Subcutaneous adipose tissue (tissue), 4 donors: ENCODE measurements around the gene UBB. TPM values are rescaled to one million over a fixed set of nuclear protein-coding genes. Genes with fewer than 3 reads are reported as not detected.

Experiments used
- total RNA-seq, 4 donors: library from RNA; depleted of rRNA; stranded (reverse); fragments of >200 nt; gene quantifications; one replicate each; pipeline ENCODE4 v1.1.0, GENCODE V29; 2016
- TF ChIP-seq, protein P1 (sequence below): fragments of 450-650 bp; IDR thresholded peaks from one replicate; pipeline ENCODE4 v1.5.1; 2016; ENCODE audit warnings: low read depth, mild to moderate bottlenecking, control low read depth, antibody characterized with exemption, moderate library complexity

UBB gene
- total RNA-seq, 4 donors from 2014 or later, result 631 to 867 (median 703) TPM

DNA sequence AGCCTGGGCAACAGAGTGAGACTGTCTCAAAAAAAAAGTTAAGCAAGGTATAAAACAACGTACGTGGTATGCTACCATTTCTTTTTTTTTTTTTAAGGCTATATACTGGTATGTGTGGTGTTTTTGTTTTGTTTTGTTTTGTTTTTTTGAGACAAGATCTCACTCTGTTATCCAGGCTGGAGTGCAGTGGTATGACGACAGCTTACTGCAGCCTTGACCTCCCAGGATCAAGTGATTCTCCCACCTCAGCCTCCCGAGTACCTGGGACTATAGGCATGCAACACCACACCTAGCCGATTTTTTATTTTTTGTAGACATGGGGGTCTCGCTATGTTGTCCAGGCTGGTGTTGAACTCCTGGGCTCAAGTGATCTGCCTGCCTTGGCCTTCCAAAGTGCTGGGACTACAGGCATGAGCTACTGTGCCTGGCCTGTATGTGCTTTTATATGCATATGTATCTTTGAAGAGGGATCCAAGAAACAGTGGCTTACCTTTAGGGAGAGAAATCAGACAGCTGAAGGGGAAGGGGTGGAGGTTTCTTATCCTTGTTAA is 34.1 kb upstream of the UBB start:
- TF ChIP-seq, protein P1, sequence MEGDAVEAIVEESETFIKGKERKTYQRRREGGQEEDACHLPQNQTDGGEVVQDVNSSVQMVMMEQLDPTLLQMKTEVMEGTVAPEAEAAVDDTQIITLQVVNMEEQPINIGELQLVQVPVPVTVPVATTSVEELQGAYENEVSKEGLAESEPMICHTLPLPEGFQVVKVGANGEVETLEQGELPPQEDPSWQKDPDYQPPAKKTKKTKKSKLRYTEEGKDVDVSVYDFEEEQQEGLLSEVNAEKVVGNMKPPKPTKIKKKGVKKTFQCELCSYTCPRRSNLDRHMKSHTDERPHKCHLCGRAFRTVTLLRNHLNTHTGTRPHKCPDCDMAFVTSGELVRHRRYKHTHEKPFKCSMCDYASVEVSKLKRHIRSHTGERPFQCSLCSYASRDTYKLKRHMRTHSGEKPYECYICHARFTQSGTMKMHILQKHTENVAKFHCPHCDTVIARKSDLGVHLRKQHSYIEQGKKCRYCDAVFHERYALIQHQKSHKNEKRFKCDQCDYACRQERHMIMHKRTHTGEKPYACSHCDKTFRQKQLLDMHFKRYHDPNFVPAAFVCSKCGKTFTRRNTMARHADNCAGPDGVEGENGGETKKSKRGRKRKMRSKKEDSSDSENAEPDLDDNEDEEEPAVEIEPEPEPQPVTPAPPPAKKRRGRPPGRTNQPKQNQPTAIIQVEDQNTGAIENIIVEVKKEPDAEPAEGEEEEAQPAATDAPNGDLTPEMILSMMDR, result no peak

DNA sequence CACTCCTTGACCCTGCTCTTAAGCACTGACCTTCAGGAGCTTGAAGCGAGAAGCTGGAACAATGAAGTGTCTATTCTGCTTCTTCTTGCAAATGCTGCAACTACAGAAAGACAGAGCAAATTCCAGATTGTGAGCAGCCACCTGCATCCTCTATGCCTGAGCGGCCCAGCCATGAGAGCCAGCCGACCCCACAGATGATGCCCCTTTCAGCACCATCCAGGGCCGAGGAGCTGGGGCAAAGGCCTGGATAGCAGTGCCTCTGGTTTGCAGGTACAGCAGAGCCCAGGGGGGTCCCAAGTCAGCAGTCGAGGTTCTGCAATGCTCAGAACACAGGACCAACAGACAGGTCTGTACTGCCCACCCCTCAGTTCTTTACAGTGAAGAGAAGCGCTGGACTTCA is 32.3 kb upstream of the UBB start:
- TF ChIP-seq, protein P1, result no peak

DNA sequence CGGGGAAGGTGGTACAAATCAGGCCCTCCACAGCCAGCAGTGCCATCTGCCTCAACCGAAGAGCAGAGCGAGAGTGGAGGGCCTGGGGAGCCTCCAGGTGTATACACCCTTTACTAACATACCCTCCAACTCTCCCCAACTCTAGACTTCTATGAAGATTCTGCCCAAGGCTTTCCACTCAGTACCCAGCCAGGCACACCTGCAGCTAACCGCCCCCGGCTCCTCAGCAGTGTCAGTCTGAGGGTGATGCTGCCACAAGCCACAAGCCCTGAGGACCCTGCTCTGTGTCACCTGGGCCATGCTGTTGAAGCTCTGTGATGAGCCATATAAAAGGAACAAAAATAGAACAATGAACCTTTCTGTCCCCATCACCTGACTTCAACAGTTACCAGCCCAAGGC is 31.5 kb upstream of the UBB start:
- TF ChIP-seq, protein P1, result no peak

DNA sequence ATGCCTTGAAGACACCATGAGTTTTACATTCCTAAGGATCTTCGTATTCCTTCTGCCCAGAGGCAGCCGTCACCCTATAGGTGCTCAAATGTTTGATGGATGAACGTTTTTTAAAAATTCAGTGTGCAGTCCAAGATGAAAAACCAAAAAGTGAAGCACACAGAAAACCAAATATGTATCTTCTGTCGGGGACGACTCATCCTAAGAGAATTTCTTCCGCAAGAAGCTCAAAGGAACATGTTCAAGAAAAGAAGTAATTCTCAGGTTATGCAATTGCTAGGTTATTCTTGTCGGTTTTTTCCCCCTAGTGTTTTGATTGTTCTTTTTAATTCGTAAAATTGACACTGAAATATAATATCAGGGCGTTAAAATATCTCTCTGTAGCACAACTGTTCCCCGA is 29.1 kb upstream of the UBB start:
- TF ChIP-seq, protein P1, result no peak

DNA sequence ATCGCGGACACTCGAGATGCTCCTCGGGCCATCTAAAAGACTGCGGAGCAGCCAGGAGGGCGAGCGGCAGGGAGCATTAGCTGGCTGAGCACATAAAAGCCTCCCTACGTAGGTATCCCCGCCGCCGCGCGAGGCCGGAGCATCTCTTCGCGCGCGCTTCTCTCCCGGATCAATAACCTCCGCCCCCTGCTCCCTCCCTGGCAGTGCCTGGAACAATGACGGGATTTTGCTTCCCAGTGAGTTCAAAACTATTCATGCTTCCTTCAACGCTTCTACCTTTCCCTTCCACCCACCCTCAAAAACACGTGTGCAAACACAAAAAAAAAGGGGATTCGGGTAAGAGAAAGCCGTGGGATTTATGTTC is 28.6 kb upstream of the UBB start:
- TF ChIP-seq, protein P1, result no peak

DNA sequence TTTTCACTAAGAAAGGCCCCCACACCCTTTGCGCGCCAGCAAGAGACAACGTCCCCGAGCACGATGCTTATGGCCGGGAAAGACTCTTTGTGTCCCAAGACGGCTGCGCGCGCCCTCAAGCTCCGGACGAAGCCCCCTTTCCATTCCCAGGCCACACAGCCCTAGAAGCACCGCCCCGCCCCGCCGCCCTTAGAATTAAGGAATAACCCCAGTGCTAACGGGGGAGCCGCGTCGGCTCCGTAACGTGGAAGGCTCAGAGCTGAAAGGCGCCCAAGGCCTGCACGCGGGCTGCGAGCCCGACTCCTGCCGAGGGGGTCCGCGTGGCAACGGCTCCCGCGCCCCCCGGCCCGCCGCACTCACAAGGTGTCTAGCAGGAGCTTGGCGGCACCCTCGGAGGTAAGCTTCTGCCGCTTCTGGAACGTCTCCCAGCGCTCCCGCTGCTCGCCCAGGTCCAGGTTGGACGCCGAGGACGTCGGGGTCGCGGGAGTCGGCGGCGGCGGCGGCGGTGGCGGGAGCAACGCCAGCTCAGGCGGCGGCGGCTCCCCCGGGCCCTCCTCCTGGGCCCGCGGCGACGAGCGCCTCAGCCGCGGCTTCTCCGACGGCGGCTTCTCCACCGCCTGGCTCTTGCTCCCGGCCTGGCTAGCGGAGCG is 28.1 kb upstream of the UBB start:
- TF ChIP-seq, protein P1, result no peak

DNA sequence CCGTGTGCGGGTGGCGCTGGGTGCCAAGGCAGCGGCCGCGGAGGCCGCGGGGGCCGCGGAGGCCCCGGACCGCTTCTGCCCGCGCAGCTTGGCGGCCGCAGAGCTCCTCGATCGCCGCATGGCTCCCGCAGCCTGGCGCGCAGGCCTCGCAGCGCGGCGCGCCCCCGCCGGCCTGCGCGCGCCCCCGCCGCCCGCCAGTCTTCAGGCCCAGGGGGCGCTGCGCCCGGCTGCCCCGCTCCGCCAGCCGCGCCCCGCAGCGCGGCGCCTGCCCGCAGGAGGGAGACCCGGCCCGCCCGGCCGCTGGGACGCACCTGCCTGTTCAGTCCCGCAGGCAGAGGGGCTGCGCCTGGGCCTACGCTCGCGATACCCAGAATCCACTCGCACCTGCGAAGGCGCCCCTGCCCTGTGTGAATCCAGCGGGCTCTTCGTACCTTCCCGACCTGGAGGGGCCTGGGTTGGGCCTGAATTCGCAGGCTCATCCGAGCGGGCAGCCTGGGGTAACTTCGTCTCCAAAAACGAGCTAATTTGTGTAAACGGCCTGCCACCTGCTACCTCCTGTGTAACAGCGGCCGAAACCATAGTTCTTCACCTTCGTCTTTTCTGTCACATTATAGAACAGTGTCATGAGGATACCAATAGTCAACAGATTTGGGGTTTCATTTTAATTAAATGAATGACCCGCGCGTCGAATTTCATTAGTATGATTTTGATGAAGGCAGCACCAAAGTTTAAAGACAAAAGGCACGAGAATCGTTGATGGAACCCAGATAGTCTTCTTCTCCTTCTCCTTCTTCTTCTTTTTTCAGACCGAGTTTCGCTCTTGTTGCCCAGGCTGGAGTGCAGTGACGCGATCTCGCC is 27.3 kb upstream of the UBB start, which contains the start of gene CENPV:
TSS of gene CENPV (minus strand) at position 153 of the 858 bp plus-strand sequence. CDS start at position 120, 33 bp downstream.
- TF ChIP-seq, protein P1, result no peak
